ENCODE measurements around the gene PHAF1. TPM values are rescaled to one million over a fixed set of nuclear protein-coding genes. Genes with fewer than 3 reads are reported as not detected.
A peak's percentile ranks its signal among the peaks of the same experiment; 100 is the strongest.

The PHAF1 gene
- total and polyA plus RNA-seq, 2 of the 13 experiments (the other 11 are each of a cell fraction or from before 2014, with no cell fraction given): 48.3 to 174 TPM

DNA sequence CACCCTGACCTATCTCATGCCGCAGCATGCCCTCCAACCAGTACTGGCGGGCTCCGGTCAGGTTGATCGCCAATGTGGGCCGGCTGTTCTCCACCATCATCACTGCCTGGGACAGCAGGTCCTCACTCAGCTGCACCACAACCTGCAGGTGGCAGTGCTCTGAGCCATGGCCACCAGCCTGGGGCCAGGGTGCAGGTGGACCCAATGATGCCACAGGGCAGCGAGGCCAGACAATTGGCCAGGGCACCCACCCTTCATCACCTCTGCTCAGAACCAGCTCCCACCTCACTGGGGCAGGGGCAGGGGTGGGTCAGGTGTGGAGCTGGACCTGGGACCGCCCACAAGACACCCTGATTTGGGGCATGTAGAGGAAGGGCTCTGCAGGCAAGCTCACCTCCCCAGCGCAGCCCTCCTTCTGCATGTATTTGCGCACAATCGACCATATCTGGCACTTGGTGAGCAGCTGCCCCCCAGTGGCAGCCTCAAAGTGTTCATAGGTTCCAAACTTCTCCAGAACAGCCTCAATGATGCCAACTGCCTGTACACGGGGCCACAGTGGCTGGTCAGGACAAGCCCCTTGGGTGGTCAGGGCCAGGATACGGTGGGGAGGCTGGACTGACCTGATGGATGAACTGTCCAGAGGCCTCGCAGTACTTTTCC lies 69.8 kb downstream of the PHAF1 start (continued):
- TF ChIP-seq, protein P1, sequence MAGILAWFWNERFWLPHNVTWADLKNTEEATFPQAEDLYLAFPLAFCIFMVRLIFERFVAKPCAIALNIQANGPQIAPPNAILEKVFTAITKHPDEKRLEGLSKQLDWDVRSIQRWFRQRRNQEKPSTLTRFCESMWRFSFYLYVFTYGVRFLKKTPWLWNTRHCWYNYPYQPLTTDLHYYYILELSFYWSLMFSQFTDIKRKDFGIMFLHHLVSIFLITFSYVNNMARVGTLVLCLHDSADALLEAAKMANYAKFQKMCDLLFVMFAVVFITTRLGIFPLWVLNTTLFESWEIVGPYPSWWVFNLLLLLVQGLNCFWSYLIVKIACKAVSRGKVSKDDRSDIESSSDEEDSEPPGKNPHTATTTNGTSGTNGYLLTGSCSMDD (CRISPR knock-in tag; IDR thresholded peaks at IDR 0.05): no peak
- TF ChIP-seq XRCC5 (optimal IDR thresholded peaks at IDR 0.05; ENCODE audit: low read length): no peak
- no peak for TF ChIP-seq SP1 (IDR thresholded peaks at IDR 0.05)
- no peak for TF ChIP-seq SP1 (CRISPR knock-in tag; IDR thresholded peaks at IDR 0.05)
- TF ChIP-seq, protein P2, sequence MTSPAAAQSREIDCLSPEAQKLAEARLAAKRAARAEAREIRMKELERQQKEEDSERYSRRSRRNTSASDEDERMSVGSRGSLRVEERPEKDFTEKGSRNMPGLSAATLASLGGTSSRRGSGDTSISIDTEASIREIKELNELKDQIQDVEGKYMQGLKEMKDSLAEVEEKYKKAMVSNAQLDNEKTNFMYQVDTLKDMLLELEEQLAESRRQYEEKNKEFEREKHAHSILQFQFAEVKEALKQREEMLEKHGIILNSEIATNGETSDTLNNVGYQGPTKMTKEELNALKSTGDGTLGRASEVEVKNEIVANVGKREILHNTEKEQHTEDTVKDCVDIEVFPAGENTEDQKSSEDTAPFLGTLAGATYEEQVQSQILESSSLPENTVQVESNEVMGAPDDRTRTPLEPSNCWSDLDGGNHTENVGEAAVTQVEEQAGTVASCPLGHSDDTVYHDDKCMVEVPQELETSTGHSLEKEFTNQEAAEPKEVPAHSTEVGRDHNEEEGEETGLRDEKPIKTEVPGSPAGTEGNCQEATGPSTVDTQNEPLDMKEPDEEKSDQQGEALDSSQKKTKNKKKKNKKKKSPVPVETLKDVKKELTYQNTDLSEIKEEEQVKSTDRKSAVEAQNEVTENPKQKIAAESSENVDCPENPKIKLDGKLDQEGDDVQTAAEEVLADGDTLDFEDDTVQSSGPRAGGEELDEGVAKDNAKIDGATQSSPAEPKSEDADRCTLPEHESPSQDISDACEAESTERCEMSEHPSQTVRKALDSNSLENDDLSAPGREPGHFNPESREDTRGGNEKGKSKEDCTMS (CRISPR knock-in tag; conservative IDR thresholded peaks at IDR 0.05): no peak
- no peak for TF ChIP-seq NONO (IDR thresholded peaks at IDR 0.05)
- TF ChIP-seq NONO (CRISPR knock-in tag; conservative IDR thresholded peaks at IDR 0.05): 0 out of 2 replicates have a peak, but pooled peaks have one; percentile 33
- peak; percentile 72; the same call in 1 of the 2 replicates for TF ChIP-seq HNRNPL (IDR thresholded peaks at IDR 0.05; ENCODE audit: low read depth, low read length)
- TF ChIP-seq ZNF12 (CRISPR knock-in tag; IDR thresholded peaks at IDR 0.05): no peak
- no peak for TF ChIP-seq CREB1 (IDR thresholded peaks at IDR 0.05)
- no peak for TF ChIP-seq CREB1 (CRISPR knock-in tag; IDR thresholded peaks at IDR 0.05)
- no peak for TF ChIP-seq IKZF4 (CRISPR knock-in tag; IDR thresholded peaks at IDR 0.05; ENCODE audit: borderline replicate concordance, low read depth, not compliant biosample characterization)
- no peak for TF ChIP-seq ZZZ3 (CRISPR knock-in tag; IDR thresholded peaks at IDR 0.05; ENCODE audit: borderline replicate concordance)
- 0 out of 2 replicates have a peak, but pooled peaks have one; percentile 10 for TF ChIP-seq SP5 (CRISPR knock-in tag; IDR thresholded peaks at IDR 0.05; ENCODE audit: borderline replicate concordance, low read depth)
- peak; percentile 40 for TF ChIP-seq STAG1 (CRISPR knock-in tag; IDR thresholded peaks at IDR 0.05)
- TF ChIP-seq ONECUT2 (CRISPR knock-in tag; IDR thresholded peaks at IDR 0.05): no peak
- TF ChIP-seq ETV5 (CRISPR knock-in tag; IDR thresholded peaks at IDR 0.05; ENCODE audit: borderline replicate concordance): no peak
- no peak for TF ChIP-seq STAT5B (CRISPR knock-in tag; IDR thresholded peaks at IDR 0.05)
- TF ChIP-seq ZMYM3 (CRISPR knock-in tag; IDR thresholded peaks at IDR 0.05): no peak
- TF ChIP-seq, protein P3, sequence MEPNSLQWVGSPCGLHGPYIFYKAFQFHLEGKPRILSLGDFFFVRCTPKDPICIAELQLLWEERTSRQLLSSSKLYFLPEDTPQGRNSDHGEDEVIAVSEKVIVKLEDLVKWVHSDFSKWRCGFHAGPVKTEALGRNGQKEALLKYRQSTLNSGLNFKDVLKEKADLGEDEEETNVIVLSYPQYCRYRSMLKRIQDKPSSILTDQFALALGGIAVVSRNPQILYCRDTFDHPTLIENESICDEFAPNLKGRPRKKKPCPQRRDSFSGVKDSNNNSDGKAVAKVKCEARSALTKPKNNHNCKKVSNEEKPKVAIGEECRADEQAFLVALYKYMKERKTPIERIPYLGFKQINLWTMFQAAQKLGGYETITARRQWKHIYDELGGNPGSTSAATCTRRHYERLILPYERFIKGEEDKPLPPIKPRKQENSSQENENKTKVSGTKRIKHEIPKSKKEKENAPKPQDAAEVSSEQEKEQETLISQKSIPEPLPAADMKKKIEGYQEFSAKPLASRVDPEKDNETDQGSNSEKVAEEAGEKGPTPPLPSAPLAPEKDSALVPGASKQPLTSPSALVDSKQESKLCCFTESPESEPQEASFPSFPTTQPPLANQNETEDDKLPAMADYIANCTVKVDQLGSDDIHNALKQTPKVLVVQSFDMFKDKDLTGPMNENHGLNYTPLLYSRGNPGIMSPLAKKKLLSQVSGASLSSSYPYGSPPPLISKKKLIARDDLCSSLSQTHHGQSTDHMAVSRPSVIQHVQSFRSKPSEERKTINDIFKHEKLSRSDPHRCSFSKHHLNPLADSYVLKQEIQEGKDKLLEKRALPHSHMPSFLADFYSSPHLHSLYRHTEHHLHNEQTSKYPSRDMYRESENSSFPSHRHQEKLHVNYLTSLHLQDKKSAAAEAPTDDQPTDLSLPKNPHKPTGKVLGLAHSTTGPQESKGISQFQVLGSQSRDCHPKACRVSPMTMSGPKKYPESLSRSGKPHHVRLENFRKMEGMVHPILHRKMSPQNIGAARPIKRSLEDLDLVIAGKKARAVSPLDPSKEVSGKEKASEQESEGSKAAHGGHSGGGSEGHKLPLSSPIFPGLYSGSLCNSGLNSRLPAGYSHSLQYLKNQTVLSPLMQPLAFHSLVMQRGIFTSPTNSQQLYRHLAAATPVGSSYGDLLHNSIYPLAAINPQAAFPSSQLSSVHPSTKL (CRISPR knock-in tag; IDR thresholded peaks at IDR 0.05): no peak
- TF ChIP-seq ZSCAN21 (CRISPR knock-in tag; IDR thresholded peaks at IDR 0.05; ENCODE audit: borderline replicate concordance): peak; percentile 41; the same call in 1 of the 2 replicates
- TF ChIP-seq, protein P4, sequence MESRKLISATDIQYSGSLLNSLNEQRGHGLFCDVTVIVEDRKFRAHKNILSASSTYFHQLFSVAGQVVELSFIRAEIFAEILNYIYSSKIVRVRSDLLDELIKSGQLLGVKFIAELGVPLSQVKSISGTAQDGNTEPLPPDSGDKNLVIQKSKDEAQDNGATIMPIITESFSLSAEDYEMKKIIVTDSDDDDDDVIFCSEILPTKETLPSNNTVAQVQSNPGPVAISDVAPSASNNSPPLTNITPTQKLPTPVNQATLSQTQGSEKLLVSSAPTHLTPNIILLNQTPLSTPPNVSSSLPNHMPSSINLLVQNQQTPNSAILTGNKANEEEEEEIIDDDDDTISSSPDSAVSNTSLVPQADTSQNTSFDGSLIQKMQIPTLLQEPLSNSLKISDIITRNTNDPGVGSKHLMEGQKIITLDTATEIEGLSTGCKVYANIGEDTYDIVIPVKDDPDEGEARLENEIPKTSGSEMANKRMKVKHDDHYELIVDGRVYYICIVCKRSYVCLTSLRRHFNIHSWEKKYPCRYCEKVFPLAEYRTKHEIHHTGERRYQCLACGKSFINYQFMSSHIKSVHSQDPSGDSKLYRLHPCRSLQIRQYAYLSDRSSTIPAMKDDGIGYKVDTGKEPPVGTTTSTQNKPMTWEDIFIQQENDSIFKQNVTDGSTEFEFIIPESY (CRISPR knock-in tag; IDR thresholded peaks at IDR 0.05): peak; percentile 37; the same call in 1 of the 2 replicates
- TF ChIP-seq NFATC3 (CRISPR knock-in tag; IDR thresholded peaks at IDR 0.05): no peak

All from HepG2 (cell line).